HG03060 (cell line): ENCODE measurements around the gene CASP4.

Experiments used
- ATAC-seq: cut with Tn5 transposase; IDR thresholded peaks from one replicate; pipeline ENCODE4 v1.9.1; 2021; ENCODE audit warnings: low read depth, moderate number of reproducible peaks; ENCODE audit not compliant: unreplicated experiment

CASP4 gene

GRCh38 chr11:104897891-104898684 is 70.3 kb downstream of the CASP4 start, which contains the start of gene CASP12:
TSS of gene CASP12 (minus strand) at chr11:104898460.
- no peak for ATAC-seq

- no peak for ATAC-seq
These were observed 72.7 kb downstream of the CASP4 start for GRCh38 chr11:104895634-104896033.

- no peak for ATAC-seq
These were observed 74.5 kb downstream of the CASP4 start for GRCh38 chr11:104893876-104894275.
